ENCODE data around the gene EHD1. TPM values are rescaled to one million over a fixed set of nuclear protein-coding genes. Genes with fewer than 3 reads are reported as not detected.

Gene EHD1
- 10 to 100 TPM; 35.2 to 93.9 (median 42.6) TPM for total RNA-seq

- TF ChIP-seq POLR2A (IDR thresholded peaks at IDR 0.05) (peak; percentile 96 to 99), CTCF (IDR thresholded peaks at IDR 0.05) (peak; percentile 44 to 68 (median 49)), EP300 (IDR thresholded peaks at IDR 0.05) (peak; percentile 43 to 99)
- Histone ChIP-seq H3K4me1 (peaks cover 3 to 74% (median 61%) of the 10 kb centered on the region in 4 donors), H3K36me3 (peaks cover 0 to 1% (median 0%) of the 10 kb centered on the region in 3 donors), H3K27ac (peak within 1 kb of the TSS; percentile 57 to 98 (median 92)), H3K4me3 (peak within 1 kb of the TSS; percentile 67 to 99 (median 80)), H3K27me3 (no peaks in the 10 kb centered on the region), H3K9me3 (no peaks in the 10 kb centered on the region)
- WGBS, 2 donors, result 1% methylated on average over 32 to 52 of the region's 75 CpGs
- peak; percentile 99 for DNase-seq (ENCODE audit: low spot score in 2 of 2)
These were observed at the start of gene EHD1 for GRCh38 chr11:64878494-64879243. EHD1 (minus strand) TSS chr11:64878621; CDS start chr11:64878464, 157 bp downstream.

DNA sequence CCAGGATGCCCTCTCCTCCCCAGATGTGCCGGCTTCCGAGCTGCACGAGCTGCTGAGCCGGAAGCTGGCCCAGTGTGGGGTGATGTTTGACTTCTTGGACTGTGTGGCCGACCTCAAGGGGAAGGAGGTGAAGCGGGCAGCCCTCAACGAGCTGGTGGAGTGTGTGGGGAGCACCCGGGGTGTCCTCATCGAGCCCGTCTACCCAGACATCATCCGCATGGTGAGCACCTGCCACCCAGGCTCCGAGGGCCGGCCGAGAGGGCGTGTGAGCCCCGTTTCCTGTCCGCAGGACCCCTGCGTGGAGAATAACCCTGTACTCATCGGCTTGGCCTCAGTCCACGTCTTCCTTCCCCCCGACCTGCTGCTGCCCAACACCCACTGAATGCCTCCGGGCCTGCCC lies 48.3 kb upstream of the EHD1 start:
- Histone ChIP-seq H3K4me1 (peaks cover 0 to 31% (median 13%) of the 10 kb centered on the region in 4 donors), H3K9me3 (no peaks in the 10 kb centered on the region), H3K27me3 (no peaks in the 10 kb centered on the region), H3K27ac (no peak overlapping the region), H3K4me3 (no peak overlapping the region), H3K36me3 (peaks cover 0 to 53% (median 11%) of the 10 kb centered on the region in 3 donors)
- WGBS, 2 donors, result 76 to 77% methylated on average over 21 to 22 of the region's 22 CpGs
- no peak for TF ChIP-seq EP300 (IDR thresholded peaks at IDR 0.05)
- no peak for TF ChIP-seq CTCF (IDR thresholded peaks at IDR 0.05)
- no peak for TF ChIP-seq POLR2A (IDR thresholded peaks at IDR 0.05)
- no peak for DNase-seq (ENCODE audit: low spot score in 2 of 2)

DNA sequence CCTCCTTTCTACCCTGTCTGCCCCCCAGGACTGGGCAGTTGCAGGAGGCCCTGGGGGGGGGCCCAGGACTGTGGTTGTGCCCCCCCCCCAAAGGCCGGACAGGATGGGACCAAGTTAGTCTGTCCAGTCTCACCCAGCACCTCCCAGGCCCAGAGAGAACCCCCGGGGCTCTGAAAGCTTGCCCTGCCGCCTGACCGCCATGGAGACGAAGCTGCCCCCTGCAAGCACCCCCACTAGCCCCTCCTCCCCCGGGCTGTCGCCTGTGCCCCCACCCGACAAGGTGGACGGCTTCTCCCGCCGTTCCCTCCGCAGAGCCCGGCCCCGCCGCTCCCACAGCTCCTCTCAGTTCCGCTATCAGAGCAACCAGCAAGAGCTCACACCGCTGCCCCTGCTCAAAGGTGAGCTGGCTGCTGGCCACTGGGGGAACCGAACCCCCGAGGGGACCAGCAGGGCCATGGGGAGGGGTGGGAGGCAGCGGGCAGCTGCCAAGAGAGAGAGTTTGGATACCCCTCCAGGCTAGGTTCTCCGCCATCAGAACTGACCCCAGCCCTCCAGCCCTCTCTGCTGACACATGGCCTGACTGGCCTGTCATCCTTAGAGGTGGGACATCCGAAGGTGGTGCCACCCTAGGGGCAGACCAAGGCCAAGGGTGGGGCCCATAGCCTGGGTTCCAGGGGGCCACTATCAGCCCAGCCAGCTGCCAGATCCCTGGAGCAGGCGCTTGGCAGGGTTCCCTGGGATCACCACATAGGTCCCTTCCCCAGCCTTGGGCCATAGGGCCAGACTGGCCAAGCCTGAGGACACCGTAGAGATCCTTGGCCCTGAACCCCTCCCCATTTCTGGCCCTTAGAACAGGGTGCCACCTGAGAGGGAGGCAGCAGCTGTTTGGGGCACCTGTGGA lies 47.4 kb upstream of the EHD1 start:
- Histone ChIP-seq H3K27me3 (no peaks in the 10 kb centered on the region), H3K4me3 (peak overlapping the region; percentile 72 to 98 (median 86)), H3K9me3 (no peaks in the 10 kb centered on the region), H3K4me1 (peaks cover 0 to 31% (median 13%) of the 10 kb centered on the region in 4 donors), H3K36me3 (peaks cover 0 to 44% (median 6%) of the 10 kb centered on the region in 3 donors), H3K27ac (peak overlapping the region in 1 of 4 donors; percentile 98)
- no peak for DNase-seq (ENCODE audit: low spot score in 2 of 2)
- WGBS, 2 donors, result 58 to 62% methylated on average over 10 to 12 of the region's 24 CpGs
- no peak for TF ChIP-seq CTCF (IDR thresholded peaks at IDR 0.05)
- TF ChIP-seq POLR2A (IDR thresholded peaks at IDR 0.05), result no peak
- TF ChIP-seq EP300 (IDR thresholded peaks at IDR 0.05), result no peak

- Histone ChIP-seq H3K27ac (peak overlapping the region; percentile 91 to 98 (median 92)), H3K36me3 (peaks cover 0 to 35% (median 0%) of the 10 kb centered on the region in 3 donors), H3K9me3 (no peaks in the 10 kb centered on the region), H3K4me3 (peak overlapping the region; percentile 72 to 98 (median 86)), H3K27me3 (no peaks in the 10 kb centered on the region), H3K4me1 (peaks cover 0 to 31% (median 13%) of the 10 kb centered on the region in 4 donors)
- 0 to 2% methylated on average over 24 of the region's 24 CpGs for WGBS, 2 donors
- no peak for DNase-seq (ENCODE audit: low spot score in 2 of 2)
- no peak for TF ChIP-seq CTCF (IDR thresholded peaks at IDR 0.05)
- no peak for TF ChIP-seq EP300 (IDR thresholded peaks at IDR 0.05)
- no peak for TF ChIP-seq POLR2A (IDR thresholded peaks at IDR 0.05)
These were observed 46.5 kb upstream of the EHD1 start for GRCh38 chr11:64924910-64925284.
